Astrocyte of the cerebellum (primary cell): ENCODE results near the gene PSG2.
"Not testable (repeated sequence)": the region's sequence is repeated elsewhere in the genome, so short reads cannot be mapped to it uniquely, and the experiment has no call there.

Source experiments
- DNase-seq: peaks from one replicate; pipeline ENCODE4 v3.0.0-alpha.2; 2011; ENCODE audit warnings: low read depth
- H3K4me3 ChIP-seq: 2 replicates; pipeline ENCODE4 v1.5.1; 2011; ENCODE audit warnings: mild to moderate bottlenecking, low read depth, low read length, moderate library complexity
- CTCF ChIP-seq: IDR thresholded peaks from 2 replicates; pipeline ENCODE4 v1.5.1; 2012; ENCODE audit warnings: low read length, low read depth, moderate library complexity, mild to moderate bottlenecking; ENCODE audit errors: missing control alignments
- in situ Hi-C: cut with HindIII; loops from 2 replicates; pipeline ENCODE4 v1.10.0; 2017; ENCODE audit warnings: low sequenced_read_pairs

PSG2 gene

GRCh38 chr19:43078311-43078710 lies 4.2 kb downstream of the PSG2 start:
- in situ Hi-C loops, result no loop called here
- H3K4me3 ChIP-seq, result no peak overlapping the region
- no peak for DNase-seq
- TF ChIP-seq CTCF, result no peak

GRCh38 chr19:43077881-43078280 lies 4.6 kb downstream of the PSG2 start:
- in situ Hi-C loops, DNase-seq, H3K4me3 ChIP-seq: not testable (repeated sequence)

- in situ Hi-C loops, DNase-seq: not testable (repeated sequence)
Observed at GRCh38 chr19:43062418-43062817, 20.1 kb downstream of the PSG2 start.

GRCh38 chr19:43061326-43061725 lies 21.2 kb downstream of the PSG2 start:
- DNase-seq, H3K4me3 ChIP-seq, in situ Hi-C loops: not testable (repeated sequence)

More at GRCh38 chr19:43062418-43062817, 20.1 kb downstream of the PSG2 start:
- not testable (repeated sequence) for H3K4me3 ChIP-seq

GRCh38 chr19:43060254-43060653 lies 22.2 kb downstream of the PSG2 start:
- H3K4me3 ChIP-seq, in situ Hi-C loops, DNase-seq: not testable (repeated sequence)

GRCh38 chr19:43059482-43059881 lies 23.0 kb downstream of the PSG2 start:
- in situ Hi-C loops, DNase-seq, H3K4me3 ChIP-seq: not testable (repeated sequence)

- H3K4me3 ChIP-seq, DNase-seq, in situ Hi-C loops: not testable (repeated sequence)
Observed at GRCh38 chr19:43058440-43058839, 24.1 kb downstream of the PSG2 start.

GRCh38 chr19:43047966-43048365 lies 34.5 kb downstream of the PSG2 start:
- H3K4me3 ChIP-seq, DNase-seq, in situ Hi-C loops: not testable (repeated sequence)

- in situ Hi-C loops, DNase-seq, H3K4me3 ChIP-seq: not testable (repeated sequence)
Observed at GRCh38 chr19:43046578-43046977, 35.9 kb downstream of the PSG2 start.

GRCh38 chr19:43043492-43044180 lies 38.9 kb downstream of the PSG2 start:
- H3K4me3 ChIP-seq, DNase-seq, in situ Hi-C loops: not testable (repeated sequence)

- DNase-seq, H3K4me3 ChIP-seq, in situ Hi-C loops: not testable (repeated sequence)
- TF ChIP-seq CTCF, result peak; percentile 28
Observed at GRCh38 chr19:43031645-43032044, 50.9 kb downstream of the PSG2 start.

- DNase-seq, result no peak
- no peak overlapping the region for H3K4me3 ChIP-seq
- no peak for TF ChIP-seq CTCF
- in situ Hi-C loops, result no loop called here
Observed at GRCh38 chr19:43028866-43029265, 53.6 kb downstream of the PSG2 start.
